ENCODE results near the gene PMPCA.

Gene PMPCA

GRCh38 chr9:136373300-136374182 is 36.9 kb upstream of the PMPCA start, which contains the start of gene CARD9:
TSS of gene CARD9 (minus strand) at chr9:136373669. CDS start at chr9:136372078, 1,591 bp downstream.
- no peak for DNase-seq

GRCh38 chr9:136374183-136374575 is 36.3 kb upstream of the PMPCA start:
- DNase-seq: no peak

- no peak for DNase-seq
Observed at GRCh38 chr9:136375096-136375495, 35.4 kb upstream of the PMPCA start.

- no peak for DNase-seq
Observed at GRCh38 chr9:136376457-136376856, 34.0 kb upstream of the PMPCA start.

GRCh38 chr9:136377341-136378169 is 32.9 kb upstream of the PMPCA start:
- no peak for DNase-seq

- DNase-seq: no peak
Observed at GRCh38 chr9:136378170-136379002, 32.1 kb upstream of the PMPCA start.

- no peak for DNase-seq
Observed at GRCh38 chr9:136379003-136379287, 31.5 kb upstream of the PMPCA start.

GRCh38 chr9:136379401-136379800 is 31.1 kb upstream of the PMPCA start:
- DNase-seq: no peak

- no peak for DNase-seq
Observed at GRCh38 chr9:136379891-136380290, 30.6 kb upstream of the PMPCA start.

GRCh38 chr9:136380381-136380780 is 30.1 kb upstream of the PMPCA start:
- no peak for DNase-seq

- DNase-seq: no peak
Observed at GRCh38 chr9:136381311-136381710, 29.1 kb upstream of the PMPCA start.

- no peak for DNase-seq
Observed at GRCh38 chr9:136381966-136382513, 28.4 kb upstream of the PMPCA start.

GRCh38 chr9:136383436-136383835 is 27.0 kb upstream of the PMPCA start:
- DNase-seq: no peak

GRCh38 chr9:136385015-136385414 is 25.4 kb upstream of the PMPCA start:
- no peak for DNase-seq

- no peak for DNase-seq
Observed at GRCh38 chr9:136386018-136386417, 24.4 kb upstream of the PMPCA start.

- DNase-seq: no peak
Observed at GRCh38 chr9:136387217-136387616, 23.2 kb upstream of the PMPCA start.

GRCh38 chr9:136389396-136389795 is 21.1 kb upstream of the PMPCA start:
- no peak for DNase-seq

- no peak for DNase-seq
Observed at GRCh38 chr9:136391737-136392537, 18.5 kb upstream of the PMPCA start.

GRCh38 chr9:136392538-136393449 is 17.7 kb upstream of the PMPCA start:
- DNase-seq: no peak

GRCh38 chr9:136393531-136393930 is 16.9 kb upstream of the PMPCA start:
- DNase-seq: no peak
